ENCODE measurements around the gene ACVR1. TPM values are rescaled to one million over a fixed set of nuclear protein-coding genes. Genes with fewer than 3 reads are reported as not detected.

Gene ACVR1
- total and polyA plus RNA-seq, 2 donors (not counting 3 experiments of a cell fraction or from before 2014, with no cell fraction given), result 24.8 to 33.6 TPM

DNA sequence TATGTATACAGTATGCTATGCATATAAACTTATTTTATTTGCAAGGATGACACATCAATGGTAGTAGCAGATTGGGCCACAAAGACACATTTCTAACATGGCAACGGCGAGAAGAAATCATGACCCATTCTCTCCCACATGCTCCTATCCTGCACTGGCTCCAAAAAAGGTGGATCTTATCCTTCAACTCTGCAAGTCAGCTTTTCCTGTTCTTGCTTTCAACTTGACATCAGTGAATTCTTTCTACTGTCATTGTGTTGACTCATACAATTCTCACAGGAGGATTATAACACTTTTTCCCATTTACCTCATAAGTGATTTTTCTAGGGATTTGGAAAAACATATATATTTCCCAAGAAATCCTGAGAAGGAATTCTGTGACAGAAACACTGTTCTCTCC is 53.1 kb downstream of the ACVR1 start:
- Histone ChIP-seq H3K9me1 (replicated peaks; ENCODE audit: control insufficient read depth, extremely low read depth, insufficient read depth, low read length) (no peaks in the 10 kb centered on the region), H3K79me2 (ENCODE audit: control insufficient read depth, insufficient read depth, low read length) (no peaks in the 10 kb centered on the region), H3K9ac (replicated peaks; ENCODE audit: extremely low read depth, insufficient read depth, low read length) (no peak overlapping the region), H3K27ac (ENCODE audit: insufficient read depth, low read depth, low read length) (no peak overlapping the region), H3K4me3 (replicated peaks in 1 of 3; ENCODE audit: insufficient read depth in 1 of 3, low read depth in 1 of 3, low read length in 3 of 3) (no peak overlapping the region), H2AFZ (ENCODE audit: low read depth, low read length) (no peak overlapping the region), H3K4me1 (ENCODE audit: control insufficient read depth, extremely low read depth, insufficient read depth, low read length) (peaks cover 10% of the 10 kb centered on the region), H3K9me3 (replicated peaks; ENCODE audit: control insufficient read depth, insufficient read depth, low read length) (no peaks in the 10 kb centered on the region), H3K36me3 (ENCODE audit: control insufficient read depth in 2 of 2, extremely low read depth in 1 of 2, insufficient read depth in 2 of 2, low read length in 2 of 2) (no peaks in the 10 kb centered on the region), H3K27me3 (ENCODE audit: control insufficient read depth in 2 of 2, insufficient read depth in 2 of 2, low read length in 2 of 2) (no peaks in the 10 kb centered on the region), H3K4me2 (ENCODE audit: insufficient read depth, low read length) (no peak overlapping the region), H4K20me1 (replicated peaks; ENCODE audit: control insufficient read depth, extremely low read depth, insufficient read depth, low read length) (no peaks in the 10 kb centered on the region)
- no TSS peak for BruUV-seq (replicated peaks)
- TF ChIP-seq POLR2A (IDR thresholded peaks at IDR 0.05; ENCODE audit: low read depth, low read length) (no peak), FOS (IDR thresholded peaks at IDR 0.05; ENCODE audit: borderline replicate concordance, insufficient read depth, low read length) (no peak), POLR2AphosphoS5 (IDR thresholded peaks at IDR 0.05; ENCODE audit: insufficient read depth, low read depth, low read length) (no peak), GATA2 (IDR thresholded peaks at IDR 0.05; ENCODE audit: insufficient read depth, insufficient read length, low read depth, low read length) (no peak), EZH2 (IDR thresholded peaks at IDR 0.05; ENCODE audit: borderline replicate concordance, low read depth, low read length, severe bottlenecking) (no peak), JUN (IDR thresholded peaks at IDR 0.05; ENCODE audit: borderline replicate concordance, insufficient read depth, insufficient read length, low read depth) (no peak), CTCF (IDR thresholded peaks at IDR 0.05; ENCODE audit: extremely low read depth in 1 of 2, insufficient read depth in 1 of 2, low read depth in 1 of 2, low read length in 2 of 2) (no peak), MYC (IDR thresholded peaks at IDR 0.05; ENCODE audit: low read depth, low read length) (no peak)
- TF ChIP-seq, protein P1, sequence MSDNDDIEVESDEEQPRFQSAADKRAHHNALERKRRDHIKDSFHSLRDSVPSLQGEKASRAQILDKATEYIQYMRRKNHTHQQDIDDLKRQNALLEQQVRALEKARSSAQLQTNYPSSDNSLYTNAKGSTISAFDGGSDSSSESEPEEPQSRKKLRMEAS (IDR thresholded peaks at IDR 0.05; ENCODE audit: insufficient read depth, insufficient read length), result no peak
- dilution Hi-C loops (cut with MboI; ENCODE audit: extremely low pct_ligation_motif_present, low sequenced_read_pairs) (no loop called here), intact Hi-C loops (cut with micrococcal nuclease) (no loop called here)
- FAIRE-seq (no peak), DNase-seq (ENCODE audit: low read depth, low spot score) (peak; percentile 52)
- ChIA-PET CTCF (no interaction called here), POLR2A (no interaction called here)

All from endothelial cell of umbilical vein (primary cell).